Keratinocyte (primary cell): ENCODE results near the gene AK1.

Source experiments
- CTCF ChIP-seq, 3 experiments: IDR thresholded peaks in 1 of 3; conservative IDR thresholded peaks in 1 of 3; optimal IDR thresholded peaks in 1 of 3; 2 replicates in 2 of 3; 3 replicates in 1 of 3; pipeline versions ENCODE3 to v1.5.1; 2011; ENCODE audit warnings: low read length in 3 of 3, mild to moderate bottlenecking in 3 of 3, moderate library complexity in 2 of 3, control low read depth in 1 of 3, inconsistent platforms in 1 of 3; ENCODE audit not compliant: insufficient read depth in 2 of 3; ENCODE audit errors: extremely low read depth in 1 of 3
- EZH2 ChIP-seq: IDR thresholded peaks from one replicate; pipeline ENCODE4 v1.6.1; 2012; ENCODE audit warnings: inconsistent platforms, mild to moderate bottlenecking, low read length, moderate library complexity

- TF ChIP-seq EZH2 (no peak), CTCF (optimal IDR thresholded peaks at IDR 0.05 in 1 of 3, IDR thresholded peaks at IDR 0.05 in 1 of 3, conservative IDR thresholded peaks at IDR 0.05 in 1 of 3; ENCODE audit: extremely low read depth in 1 of 3, insufficient read depth in 2 of 3, low read length in 3 of 3) (no peak)
Measured at GRCh38 chr9:127872369-127873222, 4.9 kb downstream of the AK1 start.
